ENCODE results near the gene TRIM38.
"Not testable (repeated sequence)": the region's sequence is repeated elsewhere in the genome, so short reads cannot be mapped to it uniquely, and the experiment has no call there.

Gene TRIM38

DNA sequence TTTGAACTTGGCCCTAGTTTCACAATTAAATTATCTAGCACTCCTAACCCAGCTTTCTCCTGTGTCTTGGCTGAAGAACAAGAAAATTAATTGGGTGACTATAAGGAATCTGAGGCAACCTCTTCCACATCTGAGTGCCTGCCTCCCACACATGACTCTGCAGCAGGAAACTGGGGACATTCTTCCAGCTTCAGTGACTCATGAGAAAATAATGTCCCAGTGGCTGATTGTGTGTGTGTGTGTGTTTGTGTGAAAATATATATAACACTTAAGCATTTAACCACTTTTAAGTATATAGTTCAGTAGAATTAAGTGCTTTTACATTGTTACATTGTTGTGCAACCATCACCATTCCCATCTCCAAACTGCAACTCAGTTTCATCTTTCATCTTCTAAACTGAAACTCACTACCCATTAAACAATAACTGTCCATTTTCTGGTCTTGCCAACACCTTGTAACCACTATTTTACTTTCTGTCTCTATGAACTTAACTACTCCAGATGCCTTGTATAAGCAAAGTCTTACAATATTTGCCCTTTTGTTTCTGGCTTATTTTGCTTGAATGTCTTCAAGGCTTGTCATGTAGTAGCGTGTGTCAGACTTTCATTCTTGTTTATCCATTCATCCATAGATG, 8.7 kb downstream of the TRIM38 start:
- DNase-seq (ENCODE audit: low read depth in 2 of 2): no peak

DNA sequence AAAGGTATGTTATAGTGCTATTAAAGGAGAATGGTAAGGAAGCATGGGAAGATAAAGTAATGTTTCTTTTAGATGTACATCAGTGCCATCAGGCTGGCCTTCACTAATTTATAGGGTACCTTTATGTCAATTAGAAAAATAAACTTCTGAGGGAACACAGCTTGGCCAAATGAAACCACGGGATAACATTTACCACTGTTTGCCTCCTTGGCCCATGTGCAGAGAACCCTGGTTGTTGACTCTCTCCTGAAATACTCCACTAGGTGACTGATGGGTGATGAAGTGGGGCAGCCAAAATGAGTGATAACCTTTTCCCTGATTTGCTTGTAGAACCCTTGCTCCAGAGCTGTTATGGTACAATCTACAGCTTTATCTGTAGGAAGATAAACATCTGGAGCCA, 9.5 kb downstream of the TRIM38 start:
- no peak for DNase-seq (ENCODE audit: low read depth in 2 of 2)

DNA sequence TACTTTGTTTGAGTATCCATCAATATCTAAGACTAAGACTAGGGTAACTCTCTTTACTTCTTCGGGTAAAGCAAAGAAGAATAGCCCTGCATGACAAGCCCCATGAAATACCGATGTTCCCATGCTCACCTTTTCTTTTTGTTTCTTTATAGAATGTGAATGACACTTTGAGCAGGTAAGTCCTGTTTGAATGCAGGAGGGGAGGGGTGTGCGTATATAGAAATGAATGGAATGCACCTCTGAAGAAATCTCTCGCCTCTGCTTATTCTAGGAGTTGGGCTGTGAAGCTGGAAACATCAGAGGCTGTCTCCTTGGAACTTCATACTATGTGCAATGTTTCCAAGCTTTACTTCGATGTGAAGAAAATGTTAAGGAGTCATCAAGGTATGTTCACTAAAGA, 10.3 kb downstream of the TRIM38 start:
- no peak for DNase-seq (ENCODE audit: low read depth in 2 of 2)

DNA sequence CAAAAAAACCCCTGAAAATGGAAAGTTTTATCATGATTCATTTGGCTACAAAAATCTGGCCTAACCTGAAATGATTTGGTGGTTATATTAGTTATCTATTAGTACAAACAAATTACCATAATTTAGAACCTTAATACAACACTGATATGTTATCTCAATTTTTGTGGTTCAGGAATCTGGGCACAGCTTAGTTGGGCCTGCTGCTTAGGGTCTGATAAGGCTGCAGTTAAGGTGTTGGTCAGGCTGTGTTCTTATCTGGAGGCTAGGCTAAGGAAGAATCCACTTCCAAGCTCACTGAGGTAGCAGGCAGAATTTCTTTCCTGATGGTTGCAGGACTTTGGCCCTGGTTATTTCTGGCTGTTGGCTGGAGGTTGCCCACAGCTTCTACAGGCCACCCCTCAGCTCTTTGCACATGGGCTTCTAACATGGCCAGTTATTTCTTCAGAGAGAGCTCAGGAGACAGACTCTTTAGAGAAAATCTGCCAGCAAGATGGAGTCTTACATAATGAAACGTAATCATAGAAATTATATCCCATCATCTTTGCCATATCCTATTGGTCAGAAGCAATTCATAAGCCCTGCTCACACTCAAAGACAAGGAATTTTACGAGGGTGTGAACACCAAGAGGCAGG, 11.4 kb downstream of the TRIM38 start:
- DNase-seq (ENCODE audit: low read depth in 2 of 2): no peak

DNA sequence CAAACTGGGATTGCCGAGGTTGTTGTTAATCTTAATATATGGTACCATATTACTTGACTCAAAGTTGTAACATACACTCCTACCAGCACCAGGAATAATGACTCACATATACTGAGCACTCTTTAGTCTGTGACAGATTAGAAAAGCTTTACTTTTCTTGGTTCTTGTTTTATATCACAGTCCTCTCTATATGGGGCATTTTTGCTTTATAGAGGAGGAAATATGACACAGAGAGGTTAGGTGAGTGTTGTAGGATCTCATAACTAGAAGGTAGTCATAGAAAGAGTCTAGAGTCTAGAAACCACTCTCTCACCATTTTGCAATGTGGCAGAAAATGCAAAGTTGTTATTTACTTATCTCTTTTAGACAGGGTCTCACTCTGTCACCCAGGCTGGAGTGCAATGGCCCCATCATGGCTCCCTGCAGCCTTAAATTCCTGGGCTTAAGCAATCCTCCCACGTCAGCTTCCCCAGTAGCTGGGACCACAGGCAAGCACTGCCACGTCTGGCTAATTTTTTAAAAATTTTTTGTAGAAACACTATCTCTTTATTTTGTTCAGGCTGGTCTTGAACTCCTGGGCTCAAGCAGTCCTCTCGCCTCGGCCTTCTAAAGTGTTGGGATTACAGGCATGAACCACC, 13.4 kb downstream of the TRIM38 start:
- no peak for DNase-seq (ENCODE audit: low read depth in 2 of 2)

DNA sequence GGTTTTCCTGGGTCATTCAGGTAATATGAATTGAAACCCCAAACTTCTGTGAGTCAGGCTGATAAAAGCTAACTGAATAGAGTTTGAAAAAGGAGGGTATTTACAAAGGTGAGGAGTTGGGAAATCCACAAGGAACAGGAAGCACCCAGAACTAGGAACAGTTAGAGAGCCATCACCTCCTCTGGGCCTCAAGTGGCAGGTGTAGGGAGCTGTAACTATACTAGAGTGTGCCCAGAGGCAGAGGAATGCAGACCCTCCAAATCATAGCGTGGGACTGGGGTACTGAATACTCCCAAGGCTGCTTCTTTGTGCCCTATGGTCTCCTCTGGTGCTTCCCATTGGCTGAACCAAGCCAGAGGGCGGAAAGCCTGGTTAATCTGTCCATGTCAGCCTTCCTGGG, 18.3 kb downstream of the TRIM38 start:
- no peak for DNase-seq (ENCODE audit: low read depth in 2 of 2)

DNA sequence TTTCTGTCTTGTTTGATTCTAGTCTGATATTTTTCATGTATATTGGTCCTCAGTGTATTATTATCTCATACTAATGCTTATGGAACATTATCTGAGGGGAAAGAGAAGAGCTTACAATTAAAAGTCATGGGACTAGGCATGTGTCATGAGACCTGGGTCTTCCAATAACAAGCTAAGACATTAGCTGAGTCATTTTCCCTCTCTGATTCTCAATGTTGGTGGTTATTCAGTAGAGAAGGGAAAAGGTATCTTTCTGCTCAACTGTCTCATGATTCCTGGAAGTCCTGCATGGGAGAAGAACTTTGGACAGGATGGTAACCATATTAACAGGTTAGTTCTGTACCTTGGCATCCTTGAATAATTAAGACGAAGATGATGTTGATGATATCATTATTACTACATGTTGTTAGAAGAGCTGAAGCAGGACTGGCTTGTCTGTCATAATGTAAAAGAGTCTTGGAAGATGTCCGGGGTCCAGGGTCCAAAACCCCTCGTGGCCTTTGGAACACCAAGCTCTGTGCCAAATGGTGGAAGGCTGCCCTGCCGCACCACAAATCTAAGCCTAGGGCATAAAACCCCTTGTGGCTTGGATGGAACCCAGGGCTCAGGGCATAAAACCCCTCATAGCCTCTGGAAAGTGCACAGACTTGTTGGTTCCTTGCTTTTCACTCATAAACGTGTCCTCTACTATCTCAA, 19.1 kb downstream of the TRIM38 start:
- no peak for DNase-seq (ENCODE audit: low read depth in 2 of 2)

DNA sequence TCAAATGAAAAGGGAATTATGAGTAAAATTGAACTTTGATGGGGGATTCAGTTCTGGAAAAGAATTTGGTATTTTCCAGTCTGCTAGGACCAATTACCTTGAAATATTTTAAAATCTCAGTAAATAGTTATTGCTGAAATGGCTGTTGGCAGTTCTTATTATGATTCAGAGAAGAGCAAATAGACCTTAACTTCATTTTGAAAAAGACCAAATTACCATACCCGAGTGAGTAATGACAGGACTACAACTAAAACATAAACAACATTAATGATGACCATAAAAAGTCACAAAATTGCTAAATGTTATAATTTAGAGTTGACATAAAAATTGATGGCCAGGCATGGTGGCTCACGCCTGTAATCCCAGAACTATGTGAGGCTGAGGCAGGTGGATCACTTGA, 21.7 kb downstream of the TRIM38 start:
- DNase-seq (ENCODE audit: low read depth in 2 of 2): no peak

DNA sequence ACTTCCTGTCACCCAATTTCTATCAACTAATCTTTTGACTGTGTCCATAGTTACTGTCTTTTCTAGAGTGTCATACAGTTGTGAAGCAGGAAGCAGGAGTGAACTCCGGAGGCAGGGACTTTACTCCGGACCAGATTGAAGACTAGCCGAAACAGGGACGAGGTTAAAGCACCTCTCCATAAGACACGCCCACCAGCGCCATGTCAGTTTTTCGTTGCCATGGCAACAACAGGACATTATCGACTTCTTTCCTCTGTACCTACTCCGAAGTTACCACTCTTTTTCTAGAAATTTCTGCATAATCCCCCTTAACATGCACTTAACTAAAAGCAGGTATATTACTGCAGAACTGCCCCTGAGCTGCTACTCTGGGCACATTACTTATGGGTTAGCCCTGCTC, 25.2 kb downstream of the TRIM38 start:
- no peak for DNase-seq (ENCODE audit: low read depth in 2 of 2)

DNA sequence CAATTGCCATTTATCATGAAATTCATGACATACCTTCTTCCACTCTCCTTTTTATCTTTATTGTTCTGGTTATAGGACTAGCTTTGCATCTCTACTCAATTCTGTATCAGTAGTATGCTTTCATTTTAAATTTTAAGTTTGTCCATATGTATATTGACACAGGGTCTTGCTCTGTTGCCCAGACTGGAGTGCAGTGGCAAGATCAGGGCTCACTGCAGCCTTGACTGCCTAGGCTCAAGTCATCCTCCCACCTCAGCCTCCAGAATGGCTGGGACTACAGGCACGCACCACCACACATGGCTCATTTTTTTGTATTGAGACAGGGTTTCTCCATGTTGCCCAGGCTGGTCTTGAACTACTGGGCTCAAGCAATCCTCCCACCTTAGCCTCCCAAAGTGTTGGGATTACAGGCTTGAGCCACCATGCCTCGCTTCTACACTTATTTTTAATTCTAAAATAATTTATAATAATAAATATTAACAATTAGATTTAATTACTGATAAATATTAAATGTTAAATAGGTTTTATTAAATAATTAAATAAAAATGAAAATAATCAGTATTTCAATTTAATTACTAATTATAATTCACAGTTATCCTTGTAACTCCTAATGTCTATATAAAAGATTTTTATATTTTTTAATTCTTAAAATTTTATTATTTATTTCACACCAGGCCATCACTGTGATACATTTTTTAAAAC, 27.7 kb downstream of the TRIM38 start:
- no peak for DNase-seq (ENCODE audit: low read depth in 2 of 2)

DNA sequence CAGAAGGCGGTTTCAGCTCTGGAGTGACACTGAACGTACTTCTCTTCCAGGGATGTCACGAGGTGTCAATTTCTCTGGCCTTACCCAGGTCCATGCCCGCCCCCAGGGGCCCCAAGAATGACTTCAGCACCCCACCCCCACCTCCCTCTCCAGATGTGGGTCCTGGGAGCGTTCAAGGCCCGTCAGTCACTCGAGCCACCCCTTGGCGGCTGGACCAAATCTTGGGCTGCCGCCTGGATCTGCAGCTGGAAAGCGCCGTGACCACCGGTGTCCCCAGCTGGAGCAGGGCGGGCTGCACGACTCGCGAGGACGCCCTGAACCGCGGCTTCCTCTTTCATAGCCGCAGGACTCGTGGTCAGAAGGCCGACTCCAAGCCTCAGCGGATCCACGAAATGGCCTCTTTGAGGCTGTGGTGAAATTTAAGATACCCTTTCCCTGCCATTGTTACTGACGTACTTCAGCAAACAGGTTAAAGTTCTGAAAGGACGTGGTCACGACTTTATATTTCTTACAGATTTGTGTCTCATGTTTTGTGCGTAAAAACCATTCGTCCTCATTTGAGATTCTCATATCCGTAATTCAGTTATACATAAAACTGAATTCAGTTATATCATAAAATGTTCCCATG, 29.3 kb downstream of the TRIM38 start:
- peak; percentile 16 to 27 for DNase-seq (ENCODE audit: low read depth in 2 of 2)

DNA sequence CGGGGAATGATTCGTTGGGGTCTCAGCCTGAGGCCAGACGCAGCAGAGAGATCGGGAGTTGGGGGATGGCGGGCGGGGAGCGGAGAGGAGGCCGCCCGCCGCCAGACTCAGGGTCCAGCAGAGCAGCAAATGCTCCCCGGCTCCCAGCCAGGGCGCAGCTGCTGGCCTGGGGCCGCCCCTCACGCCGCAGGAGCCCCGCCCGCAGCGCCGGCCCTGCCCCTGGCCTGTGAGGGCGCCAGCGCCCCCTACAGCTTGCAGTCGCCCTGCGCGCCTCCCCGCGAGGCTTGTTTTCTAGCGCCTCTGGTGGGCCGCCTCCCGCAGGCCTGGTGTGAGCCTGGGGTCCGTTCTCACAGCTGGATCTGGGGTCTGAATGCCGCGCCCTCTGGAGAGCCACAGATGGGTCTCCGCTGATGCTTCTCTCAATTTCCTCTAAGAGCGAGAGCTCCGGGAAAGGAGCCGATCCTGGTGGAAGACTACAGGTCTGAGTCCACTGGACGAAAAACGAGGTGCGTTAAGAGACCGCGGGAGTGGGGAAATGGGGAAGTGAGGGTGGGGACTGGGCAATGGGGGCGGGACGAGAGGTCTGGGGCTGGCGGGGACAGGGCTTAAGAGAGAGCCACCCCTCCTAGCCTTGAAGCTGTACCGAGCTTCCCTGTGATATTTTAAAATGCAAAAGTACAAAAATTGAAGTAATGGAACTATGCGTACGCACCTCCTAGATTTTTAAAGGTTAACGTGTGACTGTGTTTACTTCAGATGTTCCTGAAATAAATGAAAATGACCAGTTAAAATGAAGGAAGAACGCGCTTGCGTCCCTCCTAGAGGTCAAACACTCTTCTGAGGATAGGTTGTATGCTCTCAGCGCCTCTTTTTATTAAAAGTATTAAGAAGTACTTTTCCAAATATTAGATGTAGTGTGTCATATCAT, 30.1 kb downstream of the TRIM38 start:
- DNase-seq (ENCODE audit: low read depth in 2 of 2): peak; percentile 89 to 90

DNA sequence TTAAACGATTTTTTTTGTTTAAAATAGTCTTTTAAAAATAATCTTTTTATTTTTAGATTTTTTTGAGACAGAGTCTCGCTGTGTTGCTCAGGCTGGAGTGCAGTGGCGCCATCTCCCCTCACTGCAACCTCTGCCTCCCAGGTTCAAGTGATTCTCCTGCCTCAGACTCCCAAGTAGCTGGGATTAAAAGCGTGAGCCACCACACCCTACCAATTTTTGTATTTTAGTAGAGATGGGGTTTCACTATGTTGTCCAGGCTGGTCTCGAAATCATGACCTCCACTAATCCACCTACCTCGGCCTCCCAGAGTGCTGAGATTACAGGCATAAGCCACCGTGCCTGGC, 30.7 kb downstream of the TRIM38 start:
- DNase-seq (ENCODE audit: low read depth in 2 of 2): not testable (repeated sequence)

DNA sequence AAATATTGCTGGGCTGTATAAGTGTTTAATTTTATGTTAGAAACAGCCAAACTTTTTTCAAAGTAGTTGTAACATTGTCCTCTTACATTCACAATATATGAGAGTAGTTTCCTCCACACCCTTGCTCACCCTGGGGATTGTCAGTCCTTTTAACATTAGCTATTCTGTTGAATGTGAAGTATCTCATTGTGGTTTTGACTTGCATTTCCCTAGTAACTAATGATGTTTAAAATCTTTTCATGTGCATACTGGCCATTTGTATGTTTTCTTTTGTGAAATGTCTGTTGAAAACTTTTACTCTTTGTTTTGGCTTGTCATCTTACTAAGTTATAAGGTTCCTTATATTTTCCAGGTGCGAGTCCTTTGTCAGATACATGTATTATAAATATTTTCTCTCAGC, 32.9 kb downstream of the TRIM38 start:
- DNase-seq (ENCODE audit: low read depth in 2 of 2): no peak

DNA sequence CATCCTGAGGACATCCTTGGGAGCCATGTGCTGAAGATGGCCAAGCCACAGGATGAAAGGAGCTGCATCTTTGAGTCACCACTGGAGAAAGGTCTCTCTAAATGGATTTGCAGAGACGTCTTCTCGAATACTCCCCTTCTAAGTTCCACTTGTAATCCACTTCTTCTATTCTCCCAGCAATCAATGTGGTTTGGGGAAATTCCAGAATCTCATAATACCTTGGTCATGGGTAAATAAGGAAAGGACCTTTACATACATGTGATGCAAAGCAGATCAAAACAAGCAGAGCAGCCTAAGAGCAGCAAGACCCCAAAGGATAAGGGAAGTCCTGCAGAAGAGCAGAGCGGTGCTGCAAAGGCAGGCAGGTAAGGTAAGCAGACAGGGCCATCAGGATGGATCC, 35.3 kb downstream of the TRIM38 start:
- DNase-seq (ENCODE audit: low read depth in 2 of 2): no peak

DNA sequence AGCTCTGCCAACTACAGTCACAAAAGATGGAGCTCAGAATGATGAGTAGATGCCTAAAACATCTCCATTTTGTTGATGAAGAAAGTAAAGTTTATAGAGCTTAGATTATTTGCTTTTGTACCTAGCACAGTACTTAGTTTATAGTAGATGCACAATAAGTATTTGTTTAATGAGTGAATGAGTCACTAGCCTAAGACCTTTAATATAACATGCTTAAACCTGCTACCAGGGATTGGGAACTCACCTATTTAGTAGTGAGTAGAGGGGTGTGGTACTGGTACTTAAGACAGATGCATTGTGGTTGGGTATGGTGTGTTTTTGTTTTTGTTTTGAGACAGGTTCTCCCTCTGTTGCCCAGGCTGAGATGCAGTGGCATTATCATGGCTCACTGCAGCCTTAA, 35.8 kb downstream of the TRIM38 start:
- no peak for DNase-seq (ENCODE audit: low read depth in 2 of 2)

DNA sequence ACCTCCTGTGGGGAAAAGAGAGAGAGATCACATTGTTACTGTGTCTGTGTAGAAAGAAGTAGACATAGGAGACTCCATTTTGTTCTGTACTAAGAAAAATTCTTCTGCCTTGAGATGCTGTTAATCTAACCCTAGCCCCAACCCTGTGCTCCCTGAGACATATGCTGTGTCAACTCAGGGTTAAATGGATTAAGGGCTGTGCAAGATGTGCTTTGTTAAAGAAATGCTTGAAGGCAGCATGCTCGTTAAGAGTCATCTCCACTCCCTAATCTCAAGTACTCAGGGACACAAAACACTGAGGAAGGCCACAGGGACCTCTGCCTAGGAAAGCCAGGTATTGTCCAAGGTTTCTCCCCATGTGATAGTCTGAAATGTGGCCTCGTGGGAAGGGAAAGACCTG, 36.6 kb downstream of the TRIM38 start:
- not testable (repeated sequence) for DNase-seq (ENCODE audit: low read depth in 2 of 2)

DNA sequence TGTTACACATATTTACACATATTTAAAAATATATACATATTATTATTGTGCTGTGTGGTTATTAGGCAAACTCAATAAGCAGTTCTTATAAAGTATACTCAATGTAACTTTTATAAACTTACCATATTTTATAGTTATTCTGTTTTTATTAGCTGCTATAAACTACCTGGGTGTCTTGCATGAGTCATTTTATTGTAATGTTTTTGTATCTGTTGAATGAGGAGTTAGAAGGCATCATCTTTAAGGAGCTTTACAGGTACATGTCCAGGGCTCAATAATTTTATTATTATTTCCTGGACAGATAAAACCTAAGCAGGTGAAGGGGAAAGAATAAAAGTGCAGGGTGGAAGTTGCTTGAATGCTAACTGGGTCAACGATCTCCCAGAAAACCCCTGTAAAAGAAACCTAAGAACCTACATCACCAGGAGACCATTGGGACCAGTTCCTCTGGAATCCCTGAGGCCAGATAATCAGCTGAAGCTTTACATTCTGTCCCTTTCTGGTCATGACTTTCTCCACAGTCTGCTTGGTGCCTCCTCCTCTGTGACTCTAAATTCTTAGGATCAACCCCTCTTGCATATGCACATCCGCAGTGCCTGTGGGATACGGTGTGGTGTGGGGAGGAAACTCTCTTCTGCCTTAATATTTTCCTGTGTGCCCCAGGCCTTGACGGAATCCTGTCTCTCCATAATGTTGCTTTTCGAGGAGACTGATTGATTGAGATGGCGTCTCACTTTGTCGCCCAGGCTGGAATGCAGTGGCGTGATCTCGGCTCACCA, 38.0 kb downstream of the TRIM38 start:
- no peak for DNase-seq (ENCODE audit: low read depth in 2 of 2)

DNA sequence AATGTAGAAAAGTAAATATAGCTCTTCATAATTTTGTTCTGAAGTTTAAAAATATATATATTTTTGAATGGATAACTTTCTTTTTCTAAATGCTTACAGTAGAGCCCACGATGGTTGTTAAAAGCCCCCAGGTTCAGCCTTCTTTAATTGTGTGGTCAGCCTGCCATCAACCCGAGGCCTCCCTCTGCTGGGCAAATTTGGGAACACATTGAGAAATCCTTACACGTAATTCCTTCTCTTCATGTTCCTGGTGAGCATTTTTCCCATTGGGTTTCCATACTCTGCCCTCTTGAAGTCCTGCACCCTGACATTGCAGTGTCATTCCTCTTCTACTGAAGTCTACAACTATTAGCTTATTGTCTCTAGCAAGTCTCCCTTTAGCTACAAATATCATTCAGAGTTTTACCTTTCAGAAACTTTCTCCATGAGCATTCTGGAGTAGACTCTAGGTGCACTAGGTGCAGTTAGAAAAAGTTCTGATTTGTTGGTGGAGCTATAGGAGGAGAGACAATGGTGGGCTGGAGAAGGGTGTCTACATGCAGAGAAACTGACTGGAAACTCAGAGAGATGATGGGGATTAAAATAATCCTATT, 40.6 kb downstream of the TRIM38 start:
- peak; percentile 24 to 28 for DNase-seq (ENCODE audit: low read depth in 2 of 2)

Measured in stimulated activated CD4-positive, alpha-beta T cell treated with anti-CD3 and anti-CD28 coated beads, Interleukin-4, amount 100 ng/mL, for 48 hours (primary cell).